Measurements from ENCODE around the gene RACGAP1. TPM values are rescaled to one million over a fixed set of nuclear protein-coding genes. Genes with fewer than 3 reads are reported as not detected.

RACGAP1 gene
- total RNA-seq, 1 donor: 88.1 TPM

- H3K4me3 ChIP-seq (ENCODE audit: low read depth, low read length): no peak overlapping the region
- DNase-seq (ENCODE audit: low read depth): no peak
- TF ChIP-seq, protein P1, sequence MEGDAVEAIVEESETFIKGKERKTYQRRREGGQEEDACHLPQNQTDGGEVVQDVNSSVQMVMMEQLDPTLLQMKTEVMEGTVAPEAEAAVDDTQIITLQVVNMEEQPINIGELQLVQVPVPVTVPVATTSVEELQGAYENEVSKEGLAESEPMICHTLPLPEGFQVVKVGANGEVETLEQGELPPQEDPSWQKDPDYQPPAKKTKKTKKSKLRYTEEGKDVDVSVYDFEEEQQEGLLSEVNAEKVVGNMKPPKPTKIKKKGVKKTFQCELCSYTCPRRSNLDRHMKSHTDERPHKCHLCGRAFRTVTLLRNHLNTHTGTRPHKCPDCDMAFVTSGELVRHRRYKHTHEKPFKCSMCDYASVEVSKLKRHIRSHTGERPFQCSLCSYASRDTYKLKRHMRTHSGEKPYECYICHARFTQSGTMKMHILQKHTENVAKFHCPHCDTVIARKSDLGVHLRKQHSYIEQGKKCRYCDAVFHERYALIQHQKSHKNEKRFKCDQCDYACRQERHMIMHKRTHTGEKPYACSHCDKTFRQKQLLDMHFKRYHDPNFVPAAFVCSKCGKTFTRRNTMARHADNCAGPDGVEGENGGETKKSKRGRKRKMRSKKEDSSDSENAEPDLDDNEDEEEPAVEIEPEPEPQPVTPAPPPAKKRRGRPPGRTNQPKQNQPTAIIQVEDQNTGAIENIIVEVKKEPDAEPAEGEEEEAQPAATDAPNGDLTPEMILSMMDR (IDR thresholded peaks at IDR 0.05; ENCODE audit: insufficient read depth, low read length): no peak
Measured at GRCh38 chr12:50013361-50014147, 11.7 kb downstream of the RACGAP1 start.

- TF ChIP-seq, protein P1 (IDR thresholded peaks at IDR 0.05; ENCODE audit: insufficient read depth, low read length): no peak
- DNase-seq (ENCODE audit: low read depth): peak; percentile 30
- no peak overlapping the region for H3K4me3 ChIP-seq (ENCODE audit: low read depth, low read length)
Measured at GRCh38 chr12:50006754-50007442, 18.4 kb downstream of the RACGAP1 start.

DNA sequence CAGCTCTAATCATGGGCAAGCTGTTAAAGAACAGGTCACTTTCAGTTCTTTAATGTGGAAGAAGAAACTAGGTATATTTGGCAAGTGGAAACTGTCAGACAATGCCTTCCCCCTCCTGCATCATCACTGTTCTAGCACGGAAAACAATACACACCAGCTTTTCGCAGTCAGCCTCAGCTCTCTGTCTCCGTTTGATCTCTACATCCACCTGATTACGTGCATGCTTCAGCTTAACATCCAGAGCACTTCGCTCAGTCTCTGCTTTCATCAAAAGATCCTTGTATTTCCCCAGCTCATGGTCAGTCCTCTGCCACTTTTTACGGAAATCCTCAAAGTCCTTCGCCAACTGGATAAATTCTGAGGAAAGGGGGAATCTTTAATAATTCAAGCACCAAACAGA lies 19.0 kb downstream of the RACGAP1 start:
- TF ChIP-seq, protein P1 (IDR thresholded peaks at IDR 0.05; ENCODE audit: insufficient read depth, low read length): no peak
- DNase-seq (ENCODE audit: low read depth): no peak
- no peak overlapping the region for H3K4me3 ChIP-seq (ENCODE audit: low read depth, low read length)

GRCh38 chr12:50005175-50005574 lies 20.1 kb downstream of the RACGAP1 start:
- peak; percentile 24 for DNase-seq (ENCODE audit: low read depth)
- H3K4me3 ChIP-seq (ENCODE audit: low read depth, low read length): no peak overlapping the region
- TF ChIP-seq, protein P1 (IDR thresholded peaks at IDR 0.05; ENCODE audit: insufficient read depth, low read length): no peak

DNA sequence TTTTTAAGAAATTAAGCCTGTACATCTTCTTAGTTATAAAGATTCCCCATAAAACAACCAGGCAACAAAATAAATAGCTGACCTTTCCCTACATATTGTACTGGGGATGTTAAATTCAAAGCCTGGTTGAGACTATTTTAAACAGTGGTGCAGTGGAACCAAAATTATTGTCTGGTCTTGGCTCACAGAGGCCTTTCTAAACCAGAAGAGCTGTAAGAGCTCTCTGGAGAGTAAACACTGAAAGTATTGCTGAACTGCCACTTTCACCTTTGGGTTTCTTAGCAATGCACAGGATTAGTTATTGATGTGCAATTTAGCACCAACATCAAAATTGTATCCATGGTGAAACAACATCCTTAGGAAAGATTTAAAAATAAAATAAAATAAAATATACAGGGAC lies 20.6 kb downstream of the RACGAP1 start:
- TF ChIP-seq, protein P1 (IDR thresholded peaks at IDR 0.05; ENCODE audit: insufficient read depth, low read length): no peak
- no peak for DNase-seq (ENCODE audit: low read depth)

GRCh38 chr12:50003595-50003994 lies 21.7 kb downstream of the RACGAP1 start:
- TF ChIP-seq, protein P1 (IDR thresholded peaks at IDR 0.05; ENCODE audit: insufficient read depth, low read length): no peak
- no peak overlapping the region for H3K4me3 ChIP-seq (ENCODE audit: low read depth, low read length)
- DNase-seq (ENCODE audit: low read depth): peak; percentile 64

More for the DNA sequence above, 20.6 kb downstream of the RACGAP1 start:
- H3K4me3 ChIP-seq (ENCODE audit: low read depth, low read length): no peak overlapping the region
